ENCODE results near the gene RAB31.
"Not testable (repeated sequence)": the region's sequence is repeated elsewhere in the genome, so short reads cannot be mapped to it uniquely, and the experiment has no call there.

Gene RAB31

DNA sequence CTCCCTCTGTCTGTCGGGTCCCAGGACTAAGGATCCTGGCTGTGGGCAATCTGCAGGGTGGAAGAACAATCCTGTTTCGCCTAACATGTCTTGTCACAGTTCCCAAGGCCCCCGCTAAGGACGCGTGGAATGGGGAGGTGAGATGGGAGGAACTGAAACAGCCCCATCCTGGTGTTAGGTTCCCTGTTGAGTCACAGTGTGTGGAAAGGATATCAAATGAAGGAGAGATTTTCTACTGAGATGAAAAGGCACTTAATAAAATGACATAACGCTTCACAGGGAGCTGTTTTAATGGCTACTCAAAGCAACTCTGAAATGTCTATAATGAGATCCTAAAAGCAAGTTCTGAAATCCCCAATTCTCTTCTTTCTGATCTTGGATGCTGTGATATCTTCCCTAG is 52.5 kb downstream of the RAB31 start:
- no peak for DNase-seq (ENCODE audit: low spot score)

DNA sequence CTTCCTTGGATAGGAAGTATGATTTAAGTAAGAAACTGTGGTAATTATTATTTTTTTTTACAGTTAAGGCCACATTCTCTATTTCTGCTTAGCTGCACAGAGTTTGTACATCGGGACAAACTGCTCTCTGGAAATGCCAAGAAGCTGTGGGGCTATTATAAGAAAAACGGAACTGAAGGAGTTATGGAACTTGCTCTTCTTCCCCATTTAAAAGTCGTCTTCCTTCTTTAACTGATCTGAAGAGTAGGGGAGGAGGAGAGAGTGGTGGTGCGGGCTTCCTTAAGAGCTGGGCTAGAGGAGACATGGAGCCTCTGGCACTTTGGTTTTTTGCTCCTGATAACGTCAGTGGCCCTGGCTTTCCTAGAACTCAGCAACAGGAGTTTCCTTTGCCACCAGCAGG is 54.4 kb downstream of the RAB31 start:
- peak; percentile 78 for DNase-seq (ENCODE audit: low spot score)

DNA sequence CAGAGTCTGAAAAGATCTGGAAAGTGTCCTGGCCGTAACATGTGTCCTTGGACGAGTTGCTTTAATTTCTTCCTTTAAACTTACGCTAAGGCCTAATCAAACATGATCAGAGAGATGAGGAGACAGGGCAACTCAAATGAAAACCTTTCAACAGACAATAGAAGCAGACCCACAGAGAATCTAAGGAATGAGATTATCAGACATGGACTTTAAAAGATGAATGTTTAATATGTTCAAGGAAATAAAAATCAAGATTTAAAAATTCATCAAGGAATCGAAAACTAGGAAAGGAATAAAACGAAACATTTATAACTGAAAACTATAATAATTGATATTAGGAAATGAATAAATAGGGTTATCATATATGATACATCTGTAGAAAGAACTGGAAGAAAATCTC is 55.1 kb downstream of the RAB31 start:
- no peak for DNase-seq (ENCODE audit: low spot score)

DNA sequence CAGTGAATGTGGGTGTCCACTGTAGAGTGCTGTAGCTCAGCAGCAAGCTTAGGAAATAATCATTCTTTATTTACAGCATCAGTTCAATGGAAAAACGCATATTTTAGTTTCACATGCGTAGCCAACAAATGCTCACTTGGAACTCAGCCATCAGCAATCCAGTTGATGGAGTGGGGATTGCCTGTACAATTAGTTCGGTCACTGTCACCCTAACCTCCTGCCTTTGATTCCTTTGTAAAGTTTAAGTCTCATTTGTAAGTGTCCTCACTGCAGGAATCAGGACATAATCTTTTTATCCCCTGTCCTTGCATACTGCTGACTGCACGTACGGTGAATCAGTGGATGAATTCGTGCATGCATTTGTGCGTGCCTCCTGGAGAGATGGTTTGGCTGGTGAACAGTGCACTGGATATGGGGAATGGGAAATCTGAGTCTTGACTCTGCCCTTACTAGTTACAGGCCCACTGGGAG is 55.9 kb downstream of the RAB31 start:
- no peak for DNase-seq (ENCODE audit: low spot score)

DNA sequence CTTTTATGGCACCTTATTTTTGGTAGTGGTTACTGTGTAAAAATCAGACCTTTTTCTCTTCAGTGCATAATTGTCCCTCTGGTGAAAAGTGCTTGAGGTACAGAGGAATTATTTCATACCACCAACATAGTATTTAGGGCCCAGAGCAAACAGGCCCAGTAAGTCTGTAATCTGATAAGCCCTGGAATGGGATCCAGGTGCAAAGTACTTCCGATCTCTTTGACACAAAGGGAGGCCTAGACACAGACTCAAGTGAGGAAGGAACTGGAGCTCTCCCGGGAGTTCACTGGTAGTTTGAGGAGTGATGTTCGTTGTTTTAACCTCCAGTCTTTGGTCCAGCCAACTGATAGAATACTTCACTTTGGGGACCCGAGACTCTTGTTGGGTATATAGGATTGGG is 57.4 kb downstream of the RAB31 start:
- DNase-seq (ENCODE audit: low spot score), result no peak

DNA sequence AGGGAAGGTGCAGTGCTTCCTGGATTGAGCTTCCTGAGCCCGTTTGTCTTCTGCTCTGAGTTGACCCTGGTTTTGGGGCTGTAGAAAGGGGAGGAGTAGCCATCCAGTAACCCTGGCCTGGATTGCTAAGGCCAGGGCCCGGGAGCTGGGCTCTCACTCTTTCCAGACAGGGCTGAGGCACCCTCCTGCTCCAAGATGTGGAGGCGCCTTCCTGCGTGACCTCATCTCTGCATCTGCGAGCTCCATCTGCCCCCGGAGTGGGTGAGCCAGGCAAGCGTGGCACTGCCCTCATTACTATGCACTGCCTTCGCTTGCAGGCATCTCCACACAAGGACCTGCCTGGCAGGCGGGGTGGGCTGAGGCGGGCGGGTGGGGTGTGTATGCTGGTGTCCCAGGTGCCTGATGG is 58.0 kb downstream of the RAB31 start:
- DNase-seq (ENCODE audit: low spot score), result no peak

DNA sequence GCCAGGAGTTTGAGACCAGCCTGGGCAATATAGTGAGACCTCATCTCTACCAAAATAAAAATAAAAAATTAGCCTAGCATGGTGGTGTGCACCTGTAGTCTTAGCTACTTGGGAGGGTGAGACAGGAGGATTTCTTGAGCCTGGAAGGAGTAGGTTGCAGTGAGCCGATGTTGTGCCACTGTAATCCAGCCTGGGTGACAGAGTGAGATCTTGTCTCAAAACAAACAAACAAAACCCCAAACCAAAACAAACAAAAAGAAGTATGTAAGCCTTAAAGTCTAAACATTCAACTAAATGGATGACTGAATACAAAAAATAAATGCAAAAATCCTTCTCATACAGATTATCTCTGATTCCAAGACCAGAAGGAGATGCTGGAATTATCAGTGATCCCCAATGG is 58.6 kb downstream of the RAB31 start:
- no peak for DNase-seq (ENCODE audit: low spot score)

DNA sequence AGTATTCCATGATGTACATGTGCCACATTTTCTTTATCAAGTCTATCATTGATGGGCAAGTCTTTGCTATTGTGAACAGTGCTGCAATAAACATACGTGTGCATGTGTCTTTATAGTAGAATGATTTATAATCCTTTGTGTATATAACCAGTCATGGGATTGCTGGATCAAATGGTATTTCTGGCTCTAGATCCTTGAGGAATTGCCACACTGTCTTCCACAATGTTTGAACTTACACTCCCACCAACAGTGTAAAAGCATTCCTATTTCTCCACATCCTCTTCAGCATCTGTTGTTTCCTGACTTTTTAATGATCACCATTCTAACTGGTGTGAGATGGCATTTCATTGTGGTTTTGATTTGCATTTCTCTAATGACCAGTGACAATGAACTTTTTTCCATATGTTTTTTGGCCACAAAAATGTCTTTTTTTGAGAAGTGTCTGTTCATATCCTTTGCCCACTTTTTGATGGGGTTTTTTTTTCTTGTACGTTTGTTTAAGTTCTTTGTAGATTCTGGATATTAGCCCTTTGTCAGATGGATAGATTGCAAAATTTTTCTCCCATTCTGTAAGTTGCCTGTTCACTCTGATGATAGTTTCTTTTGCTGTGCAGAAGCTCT is 60.1 kb downstream of the RAB31 start:
- not testable (repeated sequence) for DNase-seq (ENCODE audit: low spot score)

DNA sequence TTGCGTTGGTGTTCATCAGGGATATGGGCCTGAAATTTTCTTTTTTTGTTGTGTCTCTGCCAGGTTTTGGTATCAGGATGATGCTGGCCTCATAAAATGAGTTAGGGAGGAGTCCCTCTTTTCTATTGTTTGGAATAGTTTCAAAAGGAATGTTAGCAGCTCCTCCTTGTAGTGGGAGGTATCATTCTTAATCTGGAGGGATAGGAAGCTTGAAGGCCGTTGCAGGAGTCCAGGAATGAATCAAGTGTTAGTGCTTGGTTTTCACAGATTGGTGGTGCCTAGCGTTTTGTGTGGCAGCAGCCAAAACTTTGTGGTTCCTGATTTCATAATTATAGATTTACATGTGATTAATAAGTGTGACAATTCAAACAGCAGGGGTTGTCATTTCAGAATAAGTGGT is 62.0 kb downstream of the RAB31 start:
- not testable (repeated sequence) for DNase-seq (ENCODE audit: low spot score)

DNA sequence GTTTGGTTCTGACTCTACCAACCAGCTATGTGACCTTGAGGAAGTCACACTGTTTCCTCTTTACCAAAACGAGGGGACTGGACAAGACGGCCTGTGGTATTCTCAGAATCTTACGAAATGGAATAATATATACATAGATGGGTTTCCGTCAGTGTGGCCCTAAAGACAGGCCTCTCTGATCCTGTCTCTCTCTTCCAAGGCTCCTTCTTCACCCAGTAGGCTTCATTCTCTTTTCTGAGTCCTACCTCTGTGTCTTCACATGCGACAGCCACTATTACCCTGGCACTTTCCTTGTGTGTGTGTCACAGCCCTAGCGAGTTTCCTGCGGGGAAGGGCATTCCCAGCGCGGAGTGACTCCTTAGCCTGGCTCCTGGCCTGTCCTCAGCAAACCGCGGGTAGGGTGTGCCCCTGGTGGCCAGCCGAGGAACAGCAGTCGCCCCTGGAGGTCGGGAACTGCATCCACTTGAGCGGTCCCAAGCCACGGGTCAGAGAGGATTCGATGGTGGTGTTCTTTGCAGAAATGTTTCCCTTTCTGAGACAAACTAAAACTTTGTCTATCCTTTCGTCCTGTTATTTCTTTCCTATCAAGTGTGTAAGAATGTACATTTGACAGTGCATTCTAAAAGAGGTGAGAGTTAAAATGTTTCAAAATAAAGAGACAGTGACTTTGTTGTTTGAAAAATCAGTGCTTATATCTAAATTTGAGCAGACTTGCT is 63.3 kb downstream of the RAB31 start:
- DNase-seq (ENCODE audit: low spot score), result peak; percentile 75

DNA sequence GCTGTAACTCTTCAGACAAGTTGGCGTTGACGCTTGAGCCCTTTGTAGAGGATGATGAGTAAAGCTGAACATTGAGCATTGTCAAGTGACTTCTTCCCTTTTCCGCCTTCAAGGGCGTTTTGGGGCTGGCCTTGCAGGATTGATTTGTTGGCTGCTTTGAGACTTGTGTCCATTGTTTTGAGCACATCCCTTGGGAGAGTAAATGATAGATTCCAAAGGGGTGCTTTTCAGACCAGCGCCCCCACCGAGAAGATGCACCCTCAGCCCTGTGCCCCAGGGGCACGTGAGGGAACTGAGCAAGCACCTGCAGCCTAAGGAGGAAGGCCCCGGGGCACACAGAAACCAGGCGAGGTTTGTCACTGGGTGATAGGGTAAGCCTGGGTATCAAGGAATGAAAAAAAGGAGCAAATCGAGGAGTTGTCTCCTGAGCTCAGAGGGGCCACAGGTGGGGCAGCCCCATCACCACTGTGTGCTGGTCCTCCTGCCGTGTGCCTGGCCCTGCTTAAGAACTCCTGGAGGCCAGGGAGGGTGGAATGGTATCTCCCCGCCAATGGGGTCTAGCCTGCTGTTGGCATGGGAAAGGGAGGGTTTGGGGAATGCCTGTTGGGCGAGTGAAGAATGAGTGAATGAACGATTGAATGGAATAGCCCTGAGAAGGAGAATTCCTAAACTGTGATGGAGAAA is 64.0 kb downstream of the RAB31 start:
- DNase-seq (ENCODE audit: low spot score), result peak; percentile 57

DNA sequence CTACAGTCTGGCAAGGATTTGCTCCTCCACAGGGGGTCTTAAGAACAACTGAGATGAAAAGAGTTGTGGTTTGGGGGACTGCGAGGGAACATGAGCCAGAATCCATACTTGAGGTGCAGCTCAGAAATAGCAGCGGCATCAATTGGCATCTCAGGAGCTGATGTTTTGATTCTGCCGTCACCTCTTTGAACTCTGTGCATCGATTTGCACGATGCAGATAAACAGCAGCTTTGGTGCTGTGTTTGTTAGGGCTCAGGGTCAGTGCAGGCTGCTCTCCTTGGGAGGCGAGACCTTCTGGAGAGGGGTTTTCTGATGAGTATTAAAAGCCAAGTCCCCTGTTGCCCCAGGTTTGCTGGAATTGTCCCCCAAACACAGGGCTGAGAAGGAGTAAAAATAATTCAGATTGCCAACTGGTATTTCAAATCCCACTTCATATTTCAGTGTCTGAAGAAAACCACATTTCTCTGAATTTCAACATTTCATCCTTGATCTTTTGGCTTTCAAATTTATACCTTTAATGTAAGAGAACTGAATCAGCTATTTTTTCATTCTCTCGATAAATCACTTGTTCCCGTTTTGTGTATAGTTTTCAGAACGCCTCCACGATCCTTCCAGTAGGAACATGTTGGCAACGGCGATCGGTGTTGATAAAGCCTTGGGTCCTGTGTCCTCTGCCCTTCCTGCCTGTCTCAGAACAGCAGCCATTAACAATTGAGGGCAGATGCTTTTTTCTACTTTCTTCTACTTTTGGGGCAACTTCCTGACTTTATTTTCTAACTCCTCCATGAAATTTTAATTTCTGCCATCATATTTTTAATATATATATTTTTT is 65.0 kb downstream of the RAB31 start:
- DNase-seq (ENCODE audit: low spot score), result no peak

DNA sequence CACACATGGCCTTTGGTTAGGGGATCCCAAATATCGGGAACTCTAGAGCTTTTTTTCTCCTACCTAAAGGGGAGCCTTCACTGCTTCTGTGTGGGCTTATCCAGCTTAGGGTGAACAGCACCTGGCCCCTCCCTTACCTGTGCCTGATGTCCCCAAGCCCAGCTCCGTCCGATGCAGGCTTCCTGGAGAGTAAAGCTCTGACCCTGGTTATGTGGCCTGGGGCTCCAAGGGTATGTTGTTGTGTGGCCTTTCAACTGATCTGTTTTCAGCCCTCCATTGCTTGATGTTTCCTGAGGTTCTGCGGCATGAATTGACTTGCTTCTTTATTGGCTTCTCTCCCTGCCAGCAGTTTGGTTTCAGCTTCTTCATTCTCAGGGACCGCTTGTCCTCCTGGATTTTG is 66.0 kb downstream of the RAB31 start:
- DNase-seq (ENCODE audit: low spot score), result no peak

DNA sequence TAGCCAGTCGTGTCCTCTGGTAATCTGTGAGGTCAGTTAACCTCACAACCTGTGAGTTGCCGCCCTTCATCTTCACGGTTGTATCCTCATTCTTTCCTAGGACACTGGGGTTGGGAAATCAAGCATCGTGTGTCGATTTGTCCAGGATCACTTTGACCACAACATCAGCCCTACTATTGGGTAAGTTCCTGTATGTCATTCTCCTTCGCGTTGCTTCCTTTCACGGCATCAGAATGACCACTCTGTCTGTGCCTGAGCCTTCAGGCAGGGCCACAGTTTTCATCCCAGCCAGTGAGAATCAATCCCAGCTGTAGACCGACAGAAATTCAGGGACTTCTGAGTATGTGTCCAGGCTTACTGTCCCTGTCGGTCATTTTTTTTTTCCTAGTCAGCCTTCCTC is 67.1 kb downstream of the RAB31 start:
- peak; percentile 64 for DNase-seq (ENCODE audit: low spot score)

DNA sequence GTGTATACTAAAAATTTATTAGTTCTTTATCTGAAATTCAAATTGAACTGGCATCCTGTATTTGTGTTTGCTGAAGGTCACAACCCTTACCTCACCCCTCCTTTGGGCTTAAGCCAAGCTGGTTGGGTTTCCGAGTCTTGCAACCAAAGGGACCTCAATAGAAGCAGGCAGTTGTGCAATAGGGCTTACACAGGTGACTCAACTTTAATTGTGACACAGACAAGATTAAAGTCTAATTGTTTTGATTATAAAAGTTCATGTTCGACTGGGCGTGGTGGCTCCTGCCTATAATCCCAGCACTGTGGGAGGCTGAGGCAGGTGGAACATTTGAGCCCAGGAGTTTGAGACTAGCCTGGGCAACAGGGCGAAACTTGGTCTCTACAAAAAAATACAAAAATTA is 71.5 kb downstream of the RAB31 start:
- DNase-seq (ENCODE audit: low spot score), result no peak

DNA sequence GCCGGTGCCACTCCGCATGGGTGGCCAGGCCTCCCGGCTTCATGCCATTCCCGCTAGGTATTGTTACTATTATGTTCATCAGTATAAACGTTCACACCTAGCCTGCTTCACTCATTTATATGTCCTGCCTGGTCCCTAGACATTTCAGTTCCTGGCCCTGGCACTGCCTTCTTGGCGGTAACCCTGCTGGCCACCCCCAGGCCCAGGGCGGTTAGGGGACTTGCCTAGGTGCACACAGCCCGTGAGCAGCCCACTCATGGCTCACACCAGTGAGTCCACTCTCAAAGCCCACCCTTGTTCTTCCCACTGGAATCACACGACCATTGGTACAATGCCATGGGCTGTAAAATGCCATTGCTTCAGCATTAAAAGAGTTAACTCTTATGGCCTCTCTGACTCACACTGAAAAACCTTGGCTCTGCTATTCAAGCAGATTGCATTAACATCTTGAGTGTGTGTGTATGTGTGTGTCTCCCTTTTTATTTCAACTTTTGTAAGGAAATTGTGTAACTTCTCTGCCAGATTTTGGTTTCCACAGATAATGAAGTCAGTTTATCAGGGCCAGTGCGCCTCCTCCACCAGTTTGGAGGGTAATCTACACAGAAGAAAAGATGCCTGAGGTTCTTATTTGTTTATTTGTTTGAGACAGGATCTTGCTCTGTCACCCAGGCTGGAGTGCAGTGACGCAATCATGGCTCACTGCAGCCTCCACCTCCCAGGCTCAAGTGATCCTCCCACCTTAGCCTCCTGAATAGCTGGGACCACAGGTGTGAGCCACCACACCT is 74.2 kb downstream of the RAB31 start:
- DNase-seq (ENCODE audit: low spot score), result no peak

DNA sequence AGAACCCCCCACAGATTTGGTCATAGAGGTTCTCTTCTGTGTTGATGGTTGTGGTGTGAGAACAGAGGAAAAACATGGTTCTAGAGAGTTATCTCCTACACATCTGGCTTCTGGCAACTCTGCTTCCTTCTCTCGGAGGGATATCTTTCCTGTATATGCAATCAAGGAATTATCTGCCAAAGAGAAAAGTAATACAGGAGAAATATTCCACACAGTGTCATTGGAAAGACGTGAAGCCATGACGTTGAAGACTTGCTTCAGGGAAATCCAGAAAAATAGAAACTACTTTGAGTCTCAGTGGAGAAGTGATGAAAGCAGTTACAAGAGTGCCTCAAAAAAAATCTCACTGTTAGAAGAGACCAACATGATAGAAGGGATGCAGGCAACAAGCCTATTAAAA is 78.5 kb downstream of the RAB31 start:
- no peak for DNase-seq (ENCODE audit: low spot score)

DNA sequence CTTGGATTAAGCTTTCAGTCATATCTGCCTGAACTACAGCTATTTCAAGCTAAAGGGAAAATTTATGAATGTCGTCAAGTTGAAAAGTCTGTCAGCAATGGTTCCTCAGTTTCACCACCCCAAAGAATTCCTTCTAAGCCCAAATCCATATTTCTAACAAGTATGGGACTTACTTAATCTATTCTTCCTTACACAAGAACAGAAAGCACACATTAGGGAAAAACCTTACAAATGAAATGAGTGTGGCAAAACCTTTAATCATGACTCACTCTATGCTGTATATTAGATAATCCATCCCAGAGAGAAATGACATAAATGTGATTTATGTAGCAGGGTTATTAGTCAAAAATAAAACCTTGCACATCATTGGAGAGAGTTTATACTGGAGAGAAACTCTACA is 78.9 kb downstream of the RAB31 start:
- DNase-seq (ENCODE audit: low spot score), result no peak

DNA sequence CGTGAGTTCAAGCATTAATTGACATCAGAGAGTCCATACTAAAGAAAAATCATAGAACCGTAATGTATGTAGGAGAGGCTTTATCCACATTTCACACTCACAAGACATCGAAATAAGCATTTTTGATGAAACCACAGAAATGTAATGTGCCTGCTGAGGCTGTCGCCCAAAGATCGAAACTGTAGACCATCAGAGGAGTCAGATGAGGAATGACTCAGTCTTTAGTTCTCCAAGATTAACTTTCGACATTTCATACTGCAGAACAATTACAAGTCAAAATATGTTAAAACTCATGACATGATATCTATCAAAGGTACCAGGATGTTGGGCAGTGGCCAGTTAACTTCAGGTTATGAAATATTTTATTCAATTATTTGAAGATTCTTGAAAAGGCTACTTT is 79.6 kb downstream of the RAB31 start:
- DNase-seq (ENCODE audit: low spot score), result no peak

DNA sequence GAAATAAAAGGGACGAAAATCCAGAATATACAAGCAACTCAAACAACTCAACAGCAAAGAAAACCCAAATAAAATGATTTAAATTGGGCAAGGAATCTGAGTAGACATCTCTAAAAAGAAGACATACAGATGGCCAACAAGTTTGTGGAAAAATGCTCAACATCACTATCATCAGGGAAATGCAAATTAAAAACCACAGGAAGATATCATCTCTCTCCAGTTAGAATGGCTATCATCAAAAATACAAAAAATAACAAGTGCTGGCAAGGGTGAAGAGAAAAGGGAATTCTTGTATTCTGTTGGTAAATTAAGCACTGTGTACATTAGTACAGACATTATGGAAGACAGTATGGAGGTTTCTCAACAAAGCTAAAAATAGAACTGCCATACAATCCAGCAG is 80.0 kb downstream of the RAB31 start:
- no peak for DNase-seq (ENCODE audit: low spot score)

DNA sequence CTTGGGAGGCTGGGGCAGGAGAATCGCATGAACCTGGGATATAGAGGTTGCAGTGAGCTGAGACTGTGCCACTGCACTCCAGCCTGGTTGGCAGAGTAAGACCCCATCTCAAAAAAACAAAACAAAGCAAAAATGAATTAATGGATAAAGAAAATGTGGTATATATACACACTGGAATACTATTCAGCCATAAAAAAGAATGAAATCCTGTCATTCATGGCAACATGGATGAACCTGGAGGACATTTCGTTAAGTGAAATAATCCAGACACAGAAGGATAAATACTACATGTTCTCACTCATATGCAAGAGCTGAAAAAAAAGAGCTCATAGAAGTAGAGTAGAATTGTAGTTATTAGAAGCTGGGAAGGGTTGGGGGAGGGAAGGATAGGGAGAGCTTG is 80.8 kb downstream of the RAB31 start:
- DNase-seq (ENCODE audit: low spot score), result no peak

DNA sequence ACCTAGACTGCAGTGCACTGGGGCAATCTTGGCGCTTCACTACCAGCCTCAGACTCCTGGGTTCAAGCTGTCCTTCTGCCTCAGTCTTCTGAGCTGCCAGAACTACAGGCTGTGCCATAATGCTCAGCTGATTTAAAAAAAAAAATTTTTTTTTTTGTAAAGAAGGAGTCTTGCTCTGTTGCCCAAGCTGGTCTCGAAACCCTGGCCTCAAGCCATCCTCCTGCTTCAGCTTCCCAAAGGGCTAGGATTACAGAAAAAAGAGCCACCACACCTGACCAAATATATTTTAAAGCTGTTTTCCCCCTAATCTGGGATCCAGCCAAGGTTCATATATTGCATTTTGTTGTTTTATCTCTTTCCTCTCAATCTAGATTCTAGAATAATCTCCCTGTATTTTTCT is 82.2 kb downstream of the RAB31 start:
- no peak for DNase-seq (ENCODE audit: low spot score)
